Upper lobe of right lung (tissue), 1 donor: Measurements from ENCODE around the gene ESPN. TPM values are rescaled to one million over a fixed set of nuclear protein-coding genes. Genes with fewer than 3 reads are reported as not detected.

ENCODE experiments used
- ATAC-seq: fragments of 200-7000 bp; cut with Tn5 transposase; one replicate; pipeline ENCODE4 v1.9.1; 2020; ENCODE audit warnings: mild to moderate bottlenecking, moderate library complexity
- DNase-seq: peaks from one replicate; pipeline ENCODE4 v3.0.0-alpha.2; 2020
- H3K27ac ChIP-seq: fragments of 200-600 bp; one replicate; pipeline ENCODE4 v1.8.0; 2022
- H3K27me3 ChIP-seq: fragments of 200-600 bp; one replicate; pipeline ENCODE4 v1.8.0; 2022; ENCODE audit warnings: mild to moderate bottlenecking
- H3K36me3 ChIP-seq: fragments of 200-600 bp; one replicate; pipeline ENCODE4 v1.8.0; 2022
- H3K4me1 ChIP-seq: fragments of 200-600 bp; one replicate; pipeline ENCODE4 v1.8.0; 2022
- H3K4me3 ChIP-seq: fragments of 200-600 bp; one replicate; pipeline ENCODE4 v1.8.0; 2022; ENCODE audit warnings: mild to moderate bottlenecking
- H3K9me3 ChIP-seq: fragments of 200-600 bp; one replicate; pipeline ENCODE4 v1.8.0; 2022
- CTCF ChIP-seq: fragments of 200-600 bp; IDR thresholded peaks from one replicate; pipeline ENCODE4 v1.8.0; 2022; ENCODE audit warnings: antibody characterized with exemption
- intact Hi-C: fragments of 100-400 bp; cut with DNase I; formaldehyde crosslinking; loops from one replicate; pipeline ENCODE4 v1.11.0; 2022
- total RNA-seq: library from RNA; stranded (reverse); fragmentation: NEBNext Ultra II Directional; extraction: Animal tissue kit (Norgen Biotek cat#: 25700); gene quantifications from one replicate; pipeline ENCODE4 v1.2.1, GENCODE V29; 2021
- donor health status: DM: no; HTN: yes; CAD: no; lungs with severe emphysema.

The ESPN gene
- total RNA-seq, 1 donor from 2014 or later: 4.3 TPM

GRCh38 chr1:6464514-6464836, 39.9 kb downstream of the ESPN start:
- DNase-seq (no peak), ATAC-seq (no peak)
- Histone ChIP-seq H3K36me3 (no peaks in the 10 kb centered on the region), H3K4me1 (peaks cover 4% of the 10 kb centered on the region), H3K27me3 (no peaks in the 10 kb centered on the region), H3K9me3 (no peaks in the 10 kb centered on the region), H3K27ac (no peak overlapping the region), H3K4me3 (no peak overlapping the region)
- no peak for TF ChIP-seq CTCF
- intact Hi-C loops: no loop called here

DNA sequence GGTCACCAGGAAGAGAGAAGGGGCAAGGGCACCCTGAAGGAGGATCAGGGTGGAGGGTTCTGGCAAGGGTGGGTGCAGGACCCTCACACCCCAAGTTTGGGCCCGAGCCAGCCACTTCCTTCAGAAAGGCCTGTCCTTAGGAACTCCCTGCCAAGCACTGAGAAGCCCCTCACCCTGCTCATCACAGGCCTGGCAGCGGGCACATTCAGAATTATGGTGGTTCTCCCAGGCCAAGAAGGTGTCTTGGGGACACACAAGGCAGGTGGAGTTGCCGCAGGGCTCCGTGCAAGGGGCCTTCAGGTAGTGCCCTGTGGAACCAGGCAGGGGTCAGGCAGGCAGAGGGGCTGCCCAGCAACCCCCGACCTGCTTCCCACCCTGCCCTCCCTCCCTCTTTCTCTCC, 40.3 kb downstream of the ESPN start:
- Histone ChIP-seq H3K36me3 (no peaks in the 10 kb centered on the region), H3K4me1 (peaks cover 4% of the 10 kb centered on the region), H3K4me3 (no peak overlapping the region), H3K27me3 (no peaks in the 10 kb centered on the region), H3K27ac (no peak overlapping the region), H3K9me3 (no peaks in the 10 kb centered on the region)
- DNase-seq: no peak
- intact Hi-C loops: no loop called here
- no peak for TF ChIP-seq CTCF
- no peak for ATAC-seq

DNA sequence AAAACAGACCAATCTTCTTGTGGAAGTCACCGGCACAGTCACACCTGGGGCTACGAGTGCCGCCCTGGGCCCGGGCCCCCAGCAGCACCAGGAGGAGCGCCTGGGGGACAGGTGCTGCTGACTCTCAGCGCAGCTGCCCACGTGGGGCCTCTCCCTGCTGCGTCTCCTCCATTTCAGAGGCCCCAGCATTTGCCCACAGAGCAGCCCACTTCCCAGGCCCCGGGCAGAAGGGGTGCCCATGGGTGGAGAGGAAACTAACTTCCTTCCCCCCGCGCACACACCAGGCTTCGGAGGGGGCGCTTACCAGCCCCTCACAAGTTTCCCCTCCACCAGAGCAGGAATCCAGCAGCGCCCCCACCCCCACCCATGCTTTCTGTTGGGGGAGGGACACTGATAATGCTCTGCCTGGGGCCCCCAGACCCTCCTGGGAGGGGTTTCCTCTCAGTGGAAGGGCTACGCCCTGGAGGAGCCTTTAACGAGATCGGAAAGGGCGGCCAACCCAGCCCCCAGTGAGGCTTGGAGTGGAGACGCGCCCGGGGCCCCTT, 41.0 kb downstream of the ESPN start:
- peaks cover 4% of the 10 kb centered on the region for H3K4me1 ChIP-seq
- H3K4me3 ChIP-seq: peak overlapping the region; percentile 29
- H3K27ac ChIP-seq: peak overlapping the region; percentile 6
- no peaks in the 10 kb centered on the region for H3K27me3 ChIP-seq
- ATAC-seq (no peak), DNase-seq (no peak)
- intact Hi-C loops: no loop called here
- H3K9me3 ChIP-seq: no peaks in the 10 kb centered on the region
- no peaks in the 10 kb centered on the region for H3K36me3 ChIP-seq
- TF ChIP-seq CTCF: no peak

GRCh38 chr1:6466023-6466422, 41.4 kb downstream of the ESPN start, which contains the start of gene TNFRSF25:
TSS of gene TNFRSF25 (minus strand) at chr1:6466173. CDS start at chr1:6466107, 66 bp downstream.
- H3K27ac ChIP-seq: peak within 1 kb of the TSS; percentile 6
- no peak for DNase-seq
- H3K4me1 ChIP-seq: peaks cover 4% of the 10 kb centered on the region
- H3K27me3 ChIP-seq: no peaks in the 10 kb centered on the region
- peak within 1 kb of the TSS; percentile 29 for H3K4me3 ChIP-seq
- no peak for TF ChIP-seq CTCF
- H3K9me3 ChIP-seq: no peaks in the 10 kb centered on the region
- H3K36me3 ChIP-seq: no peaks in the 10 kb centered on the region
- no peak for ATAC-seq
- intact Hi-C loops: no loop called here

DNA sequence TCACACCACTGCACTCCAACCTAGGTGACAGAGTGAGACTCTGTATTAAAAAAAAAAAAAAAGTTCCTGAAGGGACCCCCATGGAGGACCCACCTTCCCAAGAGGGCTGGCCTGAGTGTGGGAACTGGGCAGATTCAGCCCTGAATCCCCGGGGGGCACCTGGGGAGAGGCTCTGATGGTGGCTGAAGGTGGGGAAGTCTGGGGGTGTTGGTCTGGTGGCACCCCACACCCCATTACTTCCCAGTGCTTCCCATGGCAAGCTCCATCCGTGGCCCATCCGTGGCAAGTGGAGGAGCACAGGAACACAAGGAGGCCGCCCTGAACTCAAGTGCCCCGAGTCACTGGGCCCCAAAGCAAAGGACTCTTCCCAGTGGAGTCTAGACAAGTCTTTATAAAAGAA, 42.2 kb downstream of the ESPN start:
- Histone ChIP-seq H3K27ac (no peak overlapping the region), H3K9me3 (no peaks in the 10 kb centered on the region), H3K27me3 (no peaks in the 10 kb centered on the region), H3K4me1 (no peaks in the 10 kb centered on the region), H3K4me3 (no peak overlapping the region), H3K36me3 (no peaks in the 10 kb centered on the region)
- ATAC-seq: no peak
- intact Hi-C loops: no loop called here
- no peak for DNase-seq
- TF ChIP-seq CTCF: no peak

GRCh38 chr1:6467224-6467623, 42.6 kb downstream of the ESPN start:
- H3K27ac ChIP-seq: no peak overlapping the region
- no peak for TF ChIP-seq CTCF
- intact Hi-C loops: no loop called here
- ATAC-seq (no peak), DNase-seq (no peak)
- H3K27me3 ChIP-seq: no peaks in the 10 kb centered on the region
- H3K36me3 ChIP-seq: no peaks in the 10 kb centered on the region
- no peaks in the 10 kb centered on the region for H3K4me1 ChIP-seq
- no peaks in the 10 kb centered on the region for H3K9me3 ChIP-seq
- no peak overlapping the region for H3K4me3 ChIP-seq
